Stimulated activated CD4-positive, alpha-beta T cell treated with anti-CD3 and anti-CD28 coated beads, TNF-alpha, amount 100 ng/mL, for 24 hours (primary cell): ENCODE data around the gene ARFGEF3.

Experiments
- DNase-seq, 3 experiments: peaks; one replicate each; pipeline ENCODE4 v3.0.0-alpha.2; 2020; ENCODE audit warnings: low read depth in 3 of 3

ARFGEF3 gene

GRCh38 chr6:138162111-138162954, 594 bp downstream of the ARFGEF3 start:
- DNase-seq = no peak

- DNase-seq = no peak
Observed at GRCh38 chr6:138162955-138163575, 1.3 kb downstream of the ARFGEF3 start.

- no peak for DNase-seq
Observed at GRCh38 chr6:138175596-138175995, 13.9 kb downstream of the ARFGEF3 start.

- DNase-seq = no peak
Observed at GRCh38 chr6:138176652-138177232, 15.0 kb downstream of the ARFGEF3 start.

GRCh38 chr6:138182939-138183789, 21.4 kb downstream of the ARFGEF3 start:
- DNase-seq = no peak

- no peak for DNase-seq
Observed at GRCh38 chr6:138183790-138184134, 22.0 kb downstream of the ARFGEF3 start.

- DNase-seq = no peak
Observed at GRCh38 chr6:138184230-138184629, 22.5 kb downstream of the ARFGEF3 start.

- DNase-seq = no peak
Observed at GRCh38 chr6:138187156-138187555, 25.4 kb downstream of the ARFGEF3 start.

GRCh38 chr6:138188278-138188941, 26.7 kb downstream of the ARFGEF3 start:
- DNase-seq = no peak

GRCh38 chr6:138194287-138194686, 32.5 kb downstream of the ARFGEF3 start:
- DNase-seq = no peak

GRCh38 chr6:138196122-138196738, 34.5 kb downstream of the ARFGEF3 start:
- no peak for DNase-seq

- DNase-seq = no peak
Observed at GRCh38 chr6:138197570-138197969, 35.8 kb downstream of the ARFGEF3 start.

- DNase-seq = no peak
Observed at GRCh38 chr6:138198430-138199091, 36.8 kb downstream of the ARFGEF3 start.

- no peak for DNase-seq
Observed at GRCh38 chr6:138201836-138202235, 40.1 kb downstream of the ARFGEF3 start.

- no peak for DNase-seq
Observed at GRCh38 chr6:138203315-138203714, 41.6 kb downstream of the ARFGEF3 start.

GRCh38 chr6:138204303-138204702, 42.6 kb downstream of the ARFGEF3 start:
- no peak for DNase-seq

- DNase-seq = no peak
Observed at GRCh38 chr6:138204792-138205384, 43.1 kb downstream of the ARFGEF3 start.

GRCh38 chr6:138205437-138206094, 43.8 kb downstream of the ARFGEF3 start:
- no peak for DNase-seq

- no peak for DNase-seq
Observed at GRCh38 chr6:138206862-138207261, 45.1 kb downstream of the ARFGEF3 start.
